Measurements from ENCODE around the gene CCDC24.

Gene CCDC24

GRCh38 chr1:44025816-44026215 is 34.4 kb downstream of the CCDC24 start:
- H3K36me3 ChIP-seq (ENCODE audit: insufficient read depth, low read length): no peaks in the 10 kb centered on the region
- peaks cover 6% of the 10 kb centered on the region; the same call in 1 of the 2 replicates for H3K4me1 ChIP-seq (ENCODE audit: insufficient read depth, low read length)

DNA sequence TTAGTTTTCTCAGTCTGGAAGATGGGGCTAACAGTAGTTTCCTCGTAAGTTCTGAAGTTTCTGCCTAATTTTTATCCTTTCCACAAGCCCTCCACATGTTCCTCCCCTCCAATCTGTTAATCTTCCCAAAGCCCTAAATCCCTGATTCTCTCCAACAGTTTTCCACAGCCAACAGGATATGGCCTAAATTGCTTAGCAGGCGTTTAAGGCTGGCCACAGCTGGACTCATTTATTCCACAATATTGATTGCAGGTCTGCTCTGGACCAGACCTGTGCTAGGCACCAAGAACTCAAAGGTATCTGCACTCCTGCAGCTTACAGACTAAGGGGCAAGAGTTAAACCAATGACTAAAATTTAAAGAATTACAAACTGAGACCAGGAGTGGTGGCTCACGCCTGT is 35.9 kb downstream of the CCDC24 start:
- Histone ChIP-seq H3K4me1 (ENCODE audit: insufficient read depth, low read length) (peaks cover 13% of the 10 kb centered on the region), H3K36me3 (ENCODE audit: insufficient read depth, low read length) (no peaks in the 10 kb centered on the region), H3K9ac (ENCODE audit: low read depth, low read length) (no peak overlapping the region), H3K9me3 (ENCODE audit: control insufficient read depth, insufficient read depth, low read length) (no peaks in the 10 kb centered on the region)

More at GRCh38 chr1:44025816-44026215, 34.4 kb downstream of the CCDC24 start:
- Histone ChIP-seq H3K9ac (ENCODE audit: low read depth, low read length) (no peak overlapping the region; the same call in 1 of the 2 replicates), H3K9me3 (ENCODE audit: control insufficient read depth, insufficient read depth, low read length) (no peaks in the 10 kb centered on the region)

- H3K4me1 ChIP-seq (ENCODE audit: insufficient read depth, low read length): peaks cover 21% of the 10 kb centered on the region
- no peaks in the 10 kb centered on the region for H3K36me3 ChIP-seq (ENCODE audit: insufficient read depth, low read length)
- peak overlapping the region; percentile 69 for H3K9ac ChIP-seq (ENCODE audit: low read depth, low read length)
- H3K9me3 ChIP-seq (ENCODE audit: control insufficient read depth, insufficient read depth, low read length): no peaks in the 10 kb centered on the region
These were observed 38.0 kb downstream of the CCDC24 start for GRCh38 chr1:44029260-44029910.

- peak overlapping the region; percentile 69 for H3K9ac ChIP-seq (ENCODE audit: low read depth, low read length)
- peaks cover 21% of the 10 kb centered on the region for H3K4me1 ChIP-seq (ENCODE audit: insufficient read depth, low read length)
- no peaks in the 10 kb centered on the region for H3K36me3 ChIP-seq (ENCODE audit: insufficient read depth, low read length)
- H3K9me3 ChIP-seq (ENCODE audit: control insufficient read depth, insufficient read depth, low read length): no peaks in the 10 kb centered on the region
These were observed 38.7 kb downstream of the CCDC24 start for GRCh38 chr1:44029911-44030604.

- peaks cover 20% of the 10 kb centered on the region for H3K4me1 ChIP-seq (ENCODE audit: insufficient read depth, low read length)
- H3K9me3 ChIP-seq (ENCODE audit: control insufficient read depth, insufficient read depth, low read length): no peaks in the 10 kb centered on the region
- no peaks in the 10 kb centered on the region for H3K36me3 ChIP-seq (ENCODE audit: insufficient read depth, low read length)
- H3K9ac ChIP-seq (ENCODE audit: low read depth, low read length): peak overlapping the region; percentile 69
These were observed 39.3 kb downstream of the CCDC24 start for GRCh38 chr1:44030605-44031251.

- H3K9ac ChIP-seq (ENCODE audit: low read depth, low read length): peak within 1 kb of the TSS; percentile 69
- H3K9me3 ChIP-seq (ENCODE audit: control insufficient read depth, insufficient read depth, low read length): no peaks in the 10 kb centered on the region
- no peaks in the 10 kb centered on the region for H3K36me3 ChIP-seq (ENCODE audit: insufficient read depth, low read length)
- peaks cover 15% of the 10 kb centered on the region for H3K4me1 ChIP-seq (ENCODE audit: insufficient read depth, low read length)
These were observed 40.1 kb downstream of the CCDC24 start, which contains the start of gene SLC6A9 for GRCh38 chr1:44031252-44032169. Gene SLC6A9, minus strand, starts transcription at chr1:44031462. Its CDS starts 7,185 bp downstream, at chr1:44024277.

DNA sequence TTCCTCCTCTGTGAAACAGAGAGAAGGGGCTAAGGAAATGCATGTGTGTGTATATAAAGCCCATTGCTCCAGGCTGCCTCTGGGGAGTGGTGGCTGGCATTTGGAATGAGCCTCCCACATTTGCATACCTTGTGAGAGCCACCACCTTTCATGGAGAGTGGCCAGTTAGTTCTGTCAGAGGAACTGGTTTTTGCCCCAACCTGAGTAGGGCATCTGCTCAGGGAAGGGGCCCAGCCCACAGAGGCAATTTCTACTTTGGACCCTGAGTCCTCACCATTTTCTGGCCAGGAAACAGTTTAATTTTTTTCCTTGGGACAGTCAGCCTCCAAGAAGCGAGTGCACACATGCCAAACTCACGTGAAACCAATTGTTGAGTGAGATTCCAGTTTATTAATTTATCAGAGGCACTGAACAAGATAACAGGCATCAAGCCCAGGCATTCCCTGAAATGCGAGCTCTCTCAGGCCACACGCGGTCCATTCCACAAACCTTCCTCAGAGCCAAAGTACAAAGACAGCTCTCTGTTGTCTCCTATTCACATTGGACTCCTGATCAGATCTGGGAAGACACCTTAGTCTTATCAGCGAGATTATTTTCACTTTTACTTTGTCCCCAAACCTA is 40.9 kb downstream of the CCDC24 start:
- H3K4me1 ChIP-seq (ENCODE audit: insufficient read depth, low read length): peaks cover 15% of the 10 kb centered on the region
- no peaks in the 10 kb centered on the region for H3K36me3 ChIP-seq (ENCODE audit: insufficient read depth, low read length)
- H3K9ac ChIP-seq (ENCODE audit: low read depth, low read length): peak overlapping the region; percentile 69
- no peaks in the 10 kb centered on the region for H3K9me3 ChIP-seq (ENCODE audit: control insufficient read depth, insufficient read depth, low read length)

- no peaks in the 10 kb centered on the region for H3K9me3 ChIP-seq (ENCODE audit: control insufficient read depth, insufficient read depth, low read length)
- H3K4me1 ChIP-seq (ENCODE audit: insufficient read depth, low read length): peaks cover 15% of the 10 kb centered on the region
- H3K9ac ChIP-seq (ENCODE audit: low read depth, low read length): no peak overlapping the region
- H3K36me3 ChIP-seq (ENCODE audit: insufficient read depth, low read length): no peaks in the 10 kb centered on the region
These were observed 41.7 kb downstream of the CCDC24 start for GRCh38 chr1:44033041-44033575.

DNA sequence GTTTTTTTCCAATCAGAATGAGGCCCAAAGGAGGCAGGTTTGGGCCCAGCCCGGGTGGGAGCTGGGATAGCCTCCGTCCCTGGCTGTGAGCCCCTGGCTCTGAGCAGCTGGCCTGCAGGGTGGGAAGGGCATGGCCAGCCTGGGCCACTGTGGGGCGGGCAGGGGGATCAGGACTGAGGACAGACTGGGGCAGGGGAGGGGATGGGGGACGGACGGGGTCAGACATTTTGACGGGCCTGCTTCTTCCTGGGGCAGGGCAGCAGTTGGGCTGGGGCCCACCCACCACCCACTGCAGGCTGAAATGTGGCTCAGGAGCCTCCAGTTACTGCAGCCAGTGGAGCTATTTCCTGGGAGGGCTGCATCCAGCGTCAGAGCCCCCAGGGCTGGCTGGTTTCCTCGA is 42.4 kb downstream of the CCDC24 start:
- Histone ChIP-seq H3K4me1 (ENCODE audit: insufficient read depth, low read length) (peaks cover 15% of the 10 kb centered on the region), H3K9ac (ENCODE audit: low read depth, low read length) (no peak overlapping the region), H3K36me3 (ENCODE audit: insufficient read depth, low read length) (no peaks in the 10 kb centered on the region), H3K9me3 (ENCODE audit: control insufficient read depth, insufficient read depth, low read length) (no peaks in the 10 kb centered on the region)

DNA sequence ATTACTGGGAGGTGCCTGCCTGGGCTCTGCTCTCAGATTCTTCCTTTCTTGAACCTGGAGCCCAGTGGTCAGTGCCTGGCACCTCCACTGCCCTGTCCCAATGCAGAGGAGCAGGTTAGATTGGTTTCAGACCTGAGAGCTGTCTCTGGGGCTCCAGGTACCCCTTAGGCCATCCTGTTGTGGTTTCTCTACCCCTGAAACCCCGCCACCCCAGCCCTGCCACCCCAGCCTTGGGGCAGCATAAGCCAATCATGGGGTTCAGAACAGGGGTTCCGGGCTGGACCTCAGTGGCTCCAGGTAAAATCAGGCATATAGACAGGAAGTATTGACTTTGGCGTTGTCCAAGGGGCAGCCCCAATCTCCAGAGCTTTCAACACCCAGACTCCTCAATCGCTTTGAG is 43.0 kb downstream of the CCDC24 start:
- Histone ChIP-seq H3K9me3 (ENCODE audit: control insufficient read depth, insufficient read depth, low read length) (no peaks in the 10 kb centered on the region), H3K4me1 (ENCODE audit: insufficient read depth, low read length) (peaks cover 15% of the 10 kb centered on the region), H3K9ac (ENCODE audit: low read depth, low read length) (no peak overlapping the region), H3K36me3 (ENCODE audit: insufficient read depth, low read length) (no peaks in the 10 kb centered on the region)

DNA sequence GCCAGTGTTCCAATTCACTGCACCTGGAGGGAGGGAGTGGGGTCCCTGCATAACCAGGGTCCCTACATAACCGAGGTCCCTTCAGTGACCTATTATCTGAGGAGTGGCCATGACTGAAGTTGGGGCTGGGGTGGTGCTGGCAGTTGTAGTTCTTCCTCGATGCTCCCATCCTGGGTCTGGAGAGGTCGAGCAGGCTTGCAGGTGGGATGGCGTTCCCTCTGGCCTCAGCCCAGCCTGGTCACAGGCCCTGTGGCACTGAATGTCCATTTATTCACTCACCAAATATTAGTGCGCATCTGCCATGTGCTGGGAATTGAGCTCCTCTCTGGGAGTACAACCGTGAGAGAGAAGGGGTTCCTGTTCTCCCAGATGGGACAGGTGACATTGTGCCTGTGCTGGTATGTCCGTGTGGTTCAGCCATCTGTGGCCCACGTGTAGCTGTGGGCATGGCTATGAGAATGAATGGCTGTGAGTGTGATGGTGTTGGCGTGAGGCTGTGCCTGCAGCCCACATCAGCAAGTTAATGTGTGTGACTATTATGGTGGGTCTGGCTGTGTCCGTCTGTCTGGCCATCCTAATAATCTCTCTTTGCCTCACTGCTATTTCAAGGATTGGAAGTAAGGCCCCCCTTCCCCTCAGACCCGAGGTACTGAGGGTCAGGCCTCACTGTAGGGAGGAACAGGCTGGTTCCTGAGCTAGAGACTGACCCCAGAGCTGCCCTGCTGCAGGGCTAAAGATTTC is 43.7 kb downstream of the CCDC24 start:
- H3K4me1 ChIP-seq (ENCODE audit: insufficient read depth, low read length): peaks cover 15% of the 10 kb centered on the region
- no peaks in the 10 kb centered on the region for H3K36me3 ChIP-seq (ENCODE audit: insufficient read depth, low read length)
- H3K9ac ChIP-seq (ENCODE audit: low read depth, low read length): no peak overlapping the region
- no peaks in the 10 kb centered on the region for H3K9me3 ChIP-seq (ENCODE audit: control insufficient read depth, insufficient read depth, low read length)

- no peak overlapping the region for H3K9ac ChIP-seq (ENCODE audit: low read depth, low read length)
These were observed 44.5 kb downstream of the CCDC24 start for GRCh38 chr1:44035726-44036408.

More at GRCh38 chr1:44035726-44036408, 44.5 kb downstream of the CCDC24 start:
- peaks cover 15% of the 10 kb centered on the region for H3K4me1 ChIP-seq (ENCODE audit: insufficient read depth, low read length)
- H3K36me3 ChIP-seq (ENCODE audit: insufficient read depth, low read length): no peaks in the 10 kb centered on the region
- no peaks in the 10 kb centered on the region for H3K9me3 ChIP-seq (ENCODE audit: control insufficient read depth, insufficient read depth, low read length)
